ENCODE results near the gene MBOAT1. TPM values are rescaled to one million over a fixed set of nuclear protein-coding genes. Genes with fewer than 3 reads are reported as not detected.

The MBOAT1 gene
- total and polyA plus RNA-seq, 3 donors from 2014 or later, result 4.1 to 5.3 (median 4.5) TPM

GRCh38 chr6:20230401-20231119 is 18.3 kb upstream of the MBOAT1 start:
- H3K4me3 ChIP-seq, result no peak overlapping the region
- H3K27me3 ChIP-seq, result no peaks in the 10 kb centered on the region
- no peak overlapping the region for H3K27ac ChIP-seq
- TF ChIP-seq, protein P1, sequence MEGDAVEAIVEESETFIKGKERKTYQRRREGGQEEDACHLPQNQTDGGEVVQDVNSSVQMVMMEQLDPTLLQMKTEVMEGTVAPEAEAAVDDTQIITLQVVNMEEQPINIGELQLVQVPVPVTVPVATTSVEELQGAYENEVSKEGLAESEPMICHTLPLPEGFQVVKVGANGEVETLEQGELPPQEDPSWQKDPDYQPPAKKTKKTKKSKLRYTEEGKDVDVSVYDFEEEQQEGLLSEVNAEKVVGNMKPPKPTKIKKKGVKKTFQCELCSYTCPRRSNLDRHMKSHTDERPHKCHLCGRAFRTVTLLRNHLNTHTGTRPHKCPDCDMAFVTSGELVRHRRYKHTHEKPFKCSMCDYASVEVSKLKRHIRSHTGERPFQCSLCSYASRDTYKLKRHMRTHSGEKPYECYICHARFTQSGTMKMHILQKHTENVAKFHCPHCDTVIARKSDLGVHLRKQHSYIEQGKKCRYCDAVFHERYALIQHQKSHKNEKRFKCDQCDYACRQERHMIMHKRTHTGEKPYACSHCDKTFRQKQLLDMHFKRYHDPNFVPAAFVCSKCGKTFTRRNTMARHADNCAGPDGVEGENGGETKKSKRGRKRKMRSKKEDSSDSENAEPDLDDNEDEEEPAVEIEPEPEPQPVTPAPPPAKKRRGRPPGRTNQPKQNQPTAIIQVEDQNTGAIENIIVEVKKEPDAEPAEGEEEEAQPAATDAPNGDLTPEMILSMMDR (IDR thresholded peaks at IDR 0.05), result no peak
- no peak for TF ChIP-seq POLR2A (IDR thresholded peaks at IDR 0.05)
- DNase-seq, result no peak
- no peaks in the 10 kb centered on the region for H3K4me1 ChIP-seq
- no peaks in the 10 kb centered on the region for H3K36me3 ChIP-seq (ENCODE audit: low read depth, missing control alignments)
- intact Hi-C loops (cut with DNase I; ENCODE audit: low total_unique reads), result no loop called here
- WGBS, 2 donors, result 86 to 92% methylated on average over 4 of the region's 4 CpGs
- H3K9me3 ChIP-seq, result no peaks in the 10 kb centered on the region

DNA sequence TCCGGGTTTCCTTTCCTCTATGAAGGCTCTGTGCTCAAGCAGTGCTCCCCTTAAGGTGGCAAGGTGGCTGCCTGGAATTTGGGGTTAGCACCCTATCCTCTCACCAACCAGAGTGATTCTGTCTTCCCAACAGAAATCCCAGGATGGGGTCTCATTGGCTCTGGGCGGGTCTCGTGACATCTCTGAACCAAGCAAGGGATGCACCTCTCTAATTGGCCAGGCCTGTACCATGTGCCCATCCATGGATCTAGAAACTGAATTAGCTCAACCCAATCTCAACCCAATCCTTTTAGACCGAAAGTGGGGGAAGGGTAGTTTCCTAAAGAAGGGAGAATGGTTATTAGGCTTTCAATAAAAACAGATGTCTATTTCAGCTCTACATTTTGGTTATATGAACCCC is 17.6 kb upstream of the MBOAT1 start:
- Histone ChIP-seq H3K36me3 (ENCODE audit: low read depth, missing control alignments) (no peaks in the 10 kb centered on the region), H3K9me3 (no peaks in the 10 kb centered on the region), H3K27ac (no peak overlapping the region), H3K27me3 (no peaks in the 10 kb centered on the region), H3K4me1 (no peaks in the 10 kb centered on the region), H3K4me3 (no peak overlapping the region)
- WGBS, 2 donors, result 95 to 100% methylated on average over 2 to 4 of the region's 4 CpGs
- TF ChIP-seq, protein P1 (IDR thresholded peaks at IDR 0.05), result no peak
- TF ChIP-seq POLR2A (IDR thresholded peaks at IDR 0.05), result no peak
- intact Hi-C loops (cut with DNase I; ENCODE audit: low total_unique reads), result no loop called here
- no peak for DNase-seq

DNA sequence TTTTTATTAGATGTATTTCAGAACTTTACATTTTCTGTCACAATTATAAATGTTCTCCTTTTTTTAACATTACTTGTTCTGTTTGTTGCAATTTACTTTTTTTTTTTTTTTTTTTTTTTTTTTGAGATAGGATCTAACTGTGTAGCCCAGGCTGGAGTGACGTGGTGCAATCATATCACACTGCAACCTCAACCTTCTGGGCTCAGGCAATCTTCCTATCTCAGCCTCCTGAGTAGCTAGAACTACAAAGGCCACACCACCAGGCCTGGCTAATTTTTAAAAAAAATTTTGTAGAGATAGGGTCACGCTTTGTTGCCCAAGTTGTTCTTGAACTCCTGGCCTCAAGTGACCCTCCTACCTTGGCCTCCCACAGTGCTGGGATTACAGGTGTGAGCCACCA is 15.1 kb upstream of the MBOAT1 start:
- no peak for TF ChIP-seq POLR2A (IDR thresholded peaks at IDR 0.05)
- intact Hi-C loops (cut with DNase I; ENCODE audit: low total_unique reads), result no loop called here
- no peak for DNase-seq
- H3K36me3 ChIP-seq (ENCODE audit: low read depth, missing control alignments), result no peaks in the 10 kb centered on the region
- 90 to 93% methylated on average over 2 of the region's 2 CpGs for WGBS, 2 donors
- H3K9me3 ChIP-seq, result no peaks in the 10 kb centered on the region
- H3K27me3 ChIP-seq, result no peaks in the 10 kb centered on the region
- no peak overlapping the region for H3K4me3 ChIP-seq
- H3K27ac ChIP-seq, result no peak overlapping the region
- no peaks in the 10 kb centered on the region for H3K4me1 ChIP-seq

- Histone ChIP-seq H3K36me3 (ENCODE audit: low read depth, missing control alignments) (no peaks in the 10 kb centered on the region), H3K4me3 (no peak overlapping the region), H3K27ac (no peak overlapping the region), H3K9me3 (no peaks in the 10 kb centered on the region), H3K4me1 (no peaks in the 10 kb centered on the region), H3K27me3 (no peaks in the 10 kb centered on the region)
- DNase-seq, result no peak
- TF ChIP-seq, protein P1 (IDR thresholded peaks at IDR 0.05), result no peak
- no peak for TF ChIP-seq POLR2A (IDR thresholded peaks at IDR 0.05)
- intact Hi-C loops (cut with DNase I; ENCODE audit: low total_unique reads), result no loop called here
- WGBS, 2 donors, result 85% methylated on average over 1 of the region's 1 CpG
Measured at GRCh38 chr6:20223141-20223540, 10.9 kb upstream of the MBOAT1 start.

GRCh38 chr6:20221421-20221820 is 9.2 kb upstream of the MBOAT1 start:
- no peak for TF ChIP-seq POLR2A (IDR thresholded peaks at IDR 0.05)
- TF ChIP-seq, protein P1 (IDR thresholded peaks at IDR 0.05), result no peak
- Histone ChIP-seq H3K27me3 (no peaks in the 10 kb centered on the region), H3K27ac (no peak overlapping the region), H3K4me3 (no peak overlapping the region), H3K9me3 (no peaks in the 10 kb centered on the region), H3K4me1 (peaks cover 5% of the 10 kb centered on the region), H3K36me3 (ENCODE audit: low read depth, missing control alignments) (no peaks in the 10 kb centered on the region)
- WGBS, 2 donors, result 76 to 79% methylated on average over 3 of the region's 3 CpGs
- intact Hi-C loops (cut with DNase I; ENCODE audit: low total_unique reads), result no loop called here
- no peak for DNase-seq

All from testis (tissue), 3 donors.